GM23338 (cell line): ENCODE data around the gene AIFM2.

Source experiments
- CREB1 ChIP-seq: fragments of 250-450 bp; sonication (Bioruptor Pico); IDR thresholded peaks from 2 replicates; pipeline ENCODE4 v1.5.0; 2020; ENCODE audit warnings: low read depth, mild to moderate bottlenecking, moderate library complexity
- EZH2 ChIP-seq: fragments of 200-600 bp; sonication (generic); IDR thresholded peaks from one replicate; pipeline ENCODE4 v1.8.0; 2017; ENCODE audit warnings: antibody characterized with exemption, mild to moderate bottlenecking, low read depth; ENCODE audit not compliant: unreplicated experiment
- EZH2phosphoT487 ChIP-seq: fragments of 200-600 bp; sonication (generic); IDR thresholded peaks from one replicate; pipeline ENCODE4 v1.8.1; 2018; ENCODE audit warnings: antibody characterized with exemption; ENCODE audit not compliant: unreplicated experiment
- JUNB ChIP-seq: IDR thresholded peaks from one replicate; pipeline ENCODE4 v1.6.1; 2016; ENCODE audit warnings: antibody characterized with exemption; ENCODE audit not compliant: unreplicated experiment
- NANOG ChIP-seq: IDR thresholded peaks from 2 replicates; pipeline ENCODE4 v1.6.1; 2016; ENCODE audit warnings: antibody characterized with exemption, borderline replicate concordance
- POLR2AphosphoS5 ChIP-seq: IDR thresholded peaks from 2 replicates; pipeline ENCODE4 v1.6.1; 2016; ENCODE audit warnings: antibody characterized with exemption, low read depth
- REST ChIP-seq: IDR thresholded peaks from one replicate; pipeline ENCODE4 v1.6.1; 2018; ENCODE audit warnings: antibody characterized with exemption; ENCODE audit not compliant: unreplicated experiment
- STAT1 ChIP-seq: IDR thresholded peaks from one replicate; pipeline ENCODE4 v1.6.1; 2016; ENCODE audit warnings: antibody characterized with exemption; ENCODE audit not compliant: unreplicated experiment
- ZNF331 ChIP-seq: fragments of 250-450 bp; sonication (Bioruptor Pico); IDR thresholded peaks from 2 replicates; pipeline ENCODE4 v1.5.0; 2020; ENCODE audit warnings: low read depth, mild to moderate bottlenecking, moderate library complexity
- TF ChIP-seq, protein P1 (sequence below), 2 experiments: fragments of 200-600 bp in 1 of 2; sonication (generic) in 1 of 2; conservative IDR thresholded peaks; 2 replicates each; pipeline versions ENCODE4 v1.5.1 to v1.6.1; 2016 to 2017; ENCODE audit warnings: antibody characterized with exemption in 2 of 2, low read depth in 2 of 2, mild to moderate bottlenecking in 2 of 2, moderate library complexity in 1 of 2
- TF ChIP-seq, protein P2 (sequence below): fragments of 250-450 bp; sonication (Bioruptor Pico); IDR thresholded peaks from 2 replicates; pipeline ENCODE4 v1.5.0; 2020; ENCODE audit warnings: mild to moderate bottlenecking, moderate library complexity
- TF ChIP-seq, protein P3 (sequence below): IDR thresholded peaks from 2 replicates; pipeline ENCODE4 v1.6.1; 2016; ENCODE audit warnings: antibody characterized with exemption

- TF ChIP-seq, protein P1, sequence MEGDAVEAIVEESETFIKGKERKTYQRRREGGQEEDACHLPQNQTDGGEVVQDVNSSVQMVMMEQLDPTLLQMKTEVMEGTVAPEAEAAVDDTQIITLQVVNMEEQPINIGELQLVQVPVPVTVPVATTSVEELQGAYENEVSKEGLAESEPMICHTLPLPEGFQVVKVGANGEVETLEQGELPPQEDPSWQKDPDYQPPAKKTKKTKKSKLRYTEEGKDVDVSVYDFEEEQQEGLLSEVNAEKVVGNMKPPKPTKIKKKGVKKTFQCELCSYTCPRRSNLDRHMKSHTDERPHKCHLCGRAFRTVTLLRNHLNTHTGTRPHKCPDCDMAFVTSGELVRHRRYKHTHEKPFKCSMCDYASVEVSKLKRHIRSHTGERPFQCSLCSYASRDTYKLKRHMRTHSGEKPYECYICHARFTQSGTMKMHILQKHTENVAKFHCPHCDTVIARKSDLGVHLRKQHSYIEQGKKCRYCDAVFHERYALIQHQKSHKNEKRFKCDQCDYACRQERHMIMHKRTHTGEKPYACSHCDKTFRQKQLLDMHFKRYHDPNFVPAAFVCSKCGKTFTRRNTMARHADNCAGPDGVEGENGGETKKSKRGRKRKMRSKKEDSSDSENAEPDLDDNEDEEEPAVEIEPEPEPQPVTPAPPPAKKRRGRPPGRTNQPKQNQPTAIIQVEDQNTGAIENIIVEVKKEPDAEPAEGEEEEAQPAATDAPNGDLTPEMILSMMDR (conservative IDR thresholded peaks at IDR 0.05; ENCODE audit: low read depth in 2 of 2) = no peak
- TF ChIP-seq REST = no peak
- TF ChIP-seq POLR2AphosphoS5 = no peak
- TF ChIP-seq NANOG = no peak
- TF ChIP-seq EZH2 = no peak
- no peak for TF ChIP-seq EZH2phosphoT487
- no peak for TF ChIP-seq STAT1
- TF ChIP-seq, protein P2, sequence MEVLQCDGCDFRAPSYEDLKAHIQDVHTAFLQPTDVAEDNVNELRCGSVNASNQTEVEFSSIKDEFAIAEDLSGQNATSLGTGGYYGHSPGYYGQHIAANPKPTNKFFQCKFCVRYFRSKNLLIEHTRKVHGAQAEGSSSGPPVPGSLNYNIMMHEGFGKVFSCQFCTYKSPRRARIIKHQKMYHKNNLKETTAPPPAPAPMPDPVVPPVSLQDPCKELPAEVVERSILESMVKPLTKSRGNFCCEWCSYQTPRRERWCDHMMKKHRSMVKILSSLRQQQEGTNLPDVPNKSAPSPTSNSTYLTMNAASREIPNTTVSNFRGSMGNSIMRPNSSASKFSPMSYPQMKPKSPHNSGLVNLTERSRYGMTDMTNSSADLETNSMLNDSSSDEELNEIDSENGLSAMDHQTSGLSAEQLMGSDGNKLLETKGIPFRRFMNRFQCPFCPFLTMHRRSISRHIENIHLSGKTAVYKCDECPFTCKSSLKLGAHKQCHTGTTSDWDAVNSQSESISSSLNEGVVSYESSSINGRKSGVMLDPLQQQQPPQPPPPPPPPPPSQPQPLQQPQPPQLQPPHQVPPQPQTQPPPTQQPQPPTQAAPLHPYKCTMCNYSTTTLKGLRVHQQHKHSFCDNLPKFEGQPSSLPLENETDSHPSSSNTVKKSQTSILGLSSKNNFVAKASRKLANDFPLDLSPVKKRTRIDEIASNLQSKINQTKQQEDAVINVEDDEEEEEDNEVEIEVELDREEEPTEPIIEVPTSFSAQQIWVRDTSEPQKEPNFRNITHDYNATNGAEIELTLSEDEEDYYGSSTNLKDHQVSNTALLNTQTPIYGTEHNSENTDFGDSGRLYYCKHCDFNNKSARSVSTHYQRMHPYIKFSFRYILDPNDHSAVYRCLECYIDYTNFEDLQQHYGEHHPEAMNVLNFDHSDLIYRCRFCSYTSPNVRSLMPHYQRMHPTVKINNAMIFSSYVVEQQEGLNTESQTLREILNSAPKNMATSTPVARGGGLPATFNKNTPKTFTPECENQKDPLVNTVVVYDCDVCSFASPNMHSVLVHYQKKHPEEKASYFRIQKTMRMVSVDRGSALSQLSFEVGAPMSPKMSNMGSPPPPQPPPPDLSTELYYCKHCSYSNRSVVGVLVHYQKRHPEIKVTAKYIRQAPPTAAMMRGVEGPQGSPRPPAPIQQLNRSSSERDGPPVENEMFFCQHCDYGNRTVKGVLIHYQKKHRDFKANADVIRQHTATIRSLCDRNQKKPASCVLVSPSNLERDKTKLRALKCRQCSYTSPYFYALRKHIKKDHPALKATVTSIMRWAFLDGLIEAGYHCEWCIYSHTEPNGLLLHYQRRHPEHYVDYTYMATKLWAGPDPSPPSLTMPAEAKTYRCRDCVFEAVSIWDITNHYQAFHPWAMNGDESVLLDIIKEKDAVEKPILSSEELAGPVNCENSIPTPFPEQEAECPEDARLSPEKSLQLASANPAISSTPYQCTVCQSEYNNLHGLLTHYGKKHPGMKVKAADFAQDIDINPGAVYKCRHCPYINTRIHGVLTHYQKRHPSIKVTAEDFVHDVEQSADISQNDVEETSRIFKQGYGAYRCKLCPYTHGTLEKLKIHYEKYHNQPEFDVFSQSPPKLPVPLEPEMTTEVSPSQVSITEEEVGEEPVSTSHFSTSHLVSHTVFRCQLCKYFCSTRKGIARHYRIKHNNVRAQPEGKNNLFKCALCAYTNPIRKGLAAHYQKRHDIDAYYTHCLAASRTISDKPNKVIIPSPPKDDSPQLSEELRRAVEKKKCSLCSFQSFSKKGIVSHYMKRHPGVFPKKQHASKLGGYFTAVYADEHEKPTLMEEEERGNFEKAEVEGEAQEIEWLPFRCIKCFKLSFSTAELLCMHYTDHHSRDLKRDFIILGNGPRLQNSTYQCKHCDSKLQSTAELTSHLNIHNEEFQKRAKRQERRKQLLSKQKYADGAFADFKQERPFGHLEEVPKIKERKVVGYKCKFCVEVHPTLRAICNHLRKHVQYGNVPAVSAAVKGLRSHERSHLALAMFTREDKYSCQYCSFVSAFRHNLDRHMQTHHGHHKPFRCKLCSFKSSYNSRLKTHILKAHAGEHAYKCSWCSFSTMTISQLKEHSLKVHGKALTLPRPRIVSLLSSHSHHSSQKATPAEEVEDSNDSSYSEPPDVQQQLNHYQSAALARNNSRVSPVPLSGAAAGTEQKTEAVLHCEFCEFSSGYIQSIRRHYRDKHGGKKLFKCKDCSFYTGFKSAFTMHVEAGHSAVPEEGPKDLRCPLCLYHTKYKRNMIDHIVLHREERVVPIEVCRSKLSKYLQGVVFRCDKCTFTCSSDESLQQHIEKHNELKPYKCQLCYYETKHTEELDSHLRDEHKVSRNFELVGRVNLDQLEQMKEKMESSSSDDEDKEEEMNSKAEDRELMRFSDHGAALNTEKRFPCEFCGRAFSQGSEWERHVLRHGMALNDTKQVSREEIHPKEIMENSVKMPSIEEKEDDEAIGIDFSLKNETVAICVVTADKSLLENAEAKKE (CRISPR knock-in tag) = no peak
- TF ChIP-seq CREB1 (CRISPR knock-in tag) = no peak
- no peak for TF ChIP-seq ZNF331 (CRISPR knock-in tag)
- no peak for TF ChIP-seq JUNB
- TF ChIP-seq, protein P3, sequence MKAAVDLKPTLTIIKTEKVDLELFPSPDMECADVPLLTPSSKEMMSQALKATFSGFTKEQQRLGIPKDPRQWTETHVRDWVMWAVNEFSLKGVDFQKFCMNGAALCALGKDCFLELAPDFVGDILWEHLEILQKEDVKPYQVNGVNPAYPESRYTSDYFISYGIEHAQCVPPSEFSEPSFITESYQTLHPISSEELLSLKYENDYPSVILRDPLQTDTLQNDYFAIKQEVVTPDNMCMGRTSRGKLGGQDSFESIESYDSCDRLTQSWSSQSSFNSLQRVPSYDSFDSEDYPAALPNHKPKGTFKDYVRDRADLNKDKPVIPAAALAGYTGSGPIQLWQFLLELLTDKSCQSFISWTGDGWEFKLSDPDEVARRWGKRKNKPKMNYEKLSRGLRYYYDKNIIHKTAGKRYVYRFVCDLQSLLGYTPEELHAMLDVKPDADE = no peak
Measured at GRCh38 chr10:70131560-70131937, 1.1 kb downstream of the AIFM2 start.
